22Rv1 (cell line): ENCODE results near the gene EYS.

Source experiments
- CTCF ChIP-seq: fragments of 450-650 bp; IDR thresholded peaks from 2 replicates; pipeline ENCODE4 v1.5.1; 2017; ENCODE audit warnings: mild to moderate bottlenecking
- ZFX ChIP-seq: fragments of 450-650 bp; IDR thresholded peaks from 2 replicates; pipeline ENCODE4 v1.6.1; 2017; ENCODE audit warnings: antibody characterized with exemption, borderline replicate concordance

GRCh38 chr6:63897952-63898351 is 1809.1 kb downstream of the EYS start:
- no peak for TF ChIP-seq CTCF
- no peak for TF ChIP-seq ZFX
